Superior temporal gyrus (tissue), 1 donor: ENCODE results near the gene OR6K6.

ENCODE experiments used
- DNase-seq: peaks from one replicate; pipeline ENCODE4 v3.0.0-alpha.2; 2016; ENCODE audit errors: extremely low spot score

The OR6K6 gene

GRCh38 chr1:158754420-158754819 lies at the start of gene OR6K6:
Gene OR6K6 (plus strand): TSS chr1:158754720. CDS start chr1:158754888, 168 bp downstream.
- DNase-seq = no peak

GRCh38 chr1:158706096-158706495 lies 48.4 kb upstream of the OR6K6 start:
- DNase-seq = no peak

GRCh38 chr1:158711098-158711497 lies 43.4 kb upstream of the OR6K6 start:
- no peak for DNase-seq

- no peak for DNase-seq
These were observed 39.8 kb upstream of the OR6K6 start for GRCh38 chr1:158714754-158715153.

GRCh38 chr1:158716335-158716734 lies 38.2 kb upstream of the OR6K6 start:
- DNase-seq = no peak

GRCh38 chr1:158717344-158717743 lies 37.2 kb upstream of the OR6K6 start:
- DNase-seq = no peak

- no peak for DNase-seq
These were observed 34.9 kb upstream of the OR6K6 start for GRCh38 chr1:158719664-158720063.

GRCh38 chr1:158720620-158721019 lies 33.9 kb upstream of the OR6K6 start, which contains the start of gene OR6K3:
Gene OR6K3 (minus strand): TSS chr1:158720720. CDS start chr1:158718115, 2,605 bp downstream.
- DNase-seq = no peak

GRCh38 chr1:158724442-158724841 lies 30.1 kb upstream of the OR6K6 start:
- no peak for DNase-seq

- no peak for DNase-seq
These were observed 25.9 kb upstream of the OR6K6 start for GRCh38 chr1:158728510-158729225.

- DNase-seq = no peak
These were observed 24.1 kb upstream of the OR6K6 start for GRCh38 chr1:158730453-158730852.

- no peak for DNase-seq
These were observed 22.8 kb upstream of the OR6K6 start for GRCh38 chr1:158731707-158732106.

- no peak for DNase-seq
These were observed 22.0 kb upstream of the OR6K6 start for GRCh38 chr1:158732524-158732923.

- DNase-seq = no peak
These were observed 18.7 kb upstream of the OR6K6 start for GRCh38 chr1:158735848-158736247.

- no peak for DNase-seq
These were observed 2.3 kb upstream of the OR6K6 start for GRCh38 chr1:158752155-158752712.

GRCh38 chr1:158771950-158772866 lies 17.7 kb downstream of the OR6K6 start, which contains the start of gene OR6N1:
Gene OR6N1 (minus strand): TSS chr1:158772195. CDS start chr1:158766682, 5,513 bp downstream.
- no peak for DNase-seq

GRCh38 chr1:158781104-158781503 lies 26.6 kb downstream of the OR6K6 start, which contains the start of gene OR6N2:
Gene OR6N2 (minus strand): TSS chr1:158781204. CDS start chr1:158777635, 3,569 bp downstream.
- DNase-seq = no peak

- no peak for DNase-seq
These were observed 39.1 kb downstream of the OR6K6 start for GRCh38 chr1:158793604-158794003.

GRCh38 chr1:158794247-158794646 lies 39.7 kb downstream of the OR6K6 start:
- no peak for DNase-seq

GRCh38 chr1:158798531-158798930 lies 44.0 kb downstream of the OR6K6 start:
- no peak for DNase-seq

- DNase-seq = no peak
These were observed 45.2 kb downstream of the OR6K6 start for GRCh38 chr1:158799689-158800088.

- no peak for DNase-seq
These were observed 46.0 kb downstream of the OR6K6 start for GRCh38 chr1:158800526-158800925.
